Loucy (cell line): ENCODE results near the gene TIMM23.
A peak's percentile ranks its signal among the peaks of the same experiment; 100 is the strongest.

Experiments
- H2AFZ ChIP-seq: fragments of 200-600 bp; sonication (generic); 2 replicates; pipeline ENCODE4 v1.6.0; 2016; ENCODE audit warnings: antibody characterized with exemption, mild to moderate bottlenecking, low read length, moderate library complexity
- H3F3A ChIP-seq: fragments of 200-600 bp; 2 replicates; pipeline ENCODE4 v1.6.0; 2016; ENCODE audit warnings: antibody characterized with exemption, low read depth, mild to moderate bottlenecking
- H3K27me3 ChIP-seq: fragments of 200-600 bp; sonication (generic); 2 replicates; pipeline ENCODE4 v1.6.1; 2014; ENCODE audit warnings: low read length, mild to moderate bottlenecking; ENCODE audit not compliant: insufficient read depth, poor library complexity, severe bottlenecking
- H3K36me3 ChIP-seq: fragments of 200-600 bp; sonication (generic); 2 replicates; pipeline ENCODE4 v1.6.1; 2016; ENCODE audit warnings: low read length; ENCODE audit not compliant: insufficient read depth
- H3K4me1 ChIP-seq: fragments of 200-600 bp; sonication (generic); 2 replicates; pipeline ENCODE4 v1.5.1; 2014; ENCODE audit warnings: low read length, mild to moderate bottlenecking; ENCODE audit not compliant: insufficient read depth, poor library complexity, severe bottlenecking
- H3K4me2 ChIP-seq: fragments of 200-600 bp; sonication (generic); 2 replicates; pipeline ENCODE4 v1.6.0; 2014; ENCODE audit warnings: antibody characterized with exemption, low read length, low read depth, mild to moderate bottlenecking; ENCODE audit not compliant: poor library complexity, severe bottlenecking
- H3K4me3 ChIP-seq: fragments of 200-600 bp; sonication (generic); 2 replicates; pipeline ENCODE4 v1.5.1; 2014; ENCODE audit warnings: low read length, mild to moderate bottlenecking, mixed read lengths; ENCODE audit not compliant: poor library complexity, severe bottlenecking
- H3K79me2 ChIP-seq: fragments of 200-600 bp; sonication (generic); 2 replicates; pipeline ENCODE4 v1.6.1; 2014; ENCODE audit warnings: low read length; ENCODE audit not compliant: insufficient read depth
- H3K9ac ChIP-seq: fragments of 200-600 bp; sonication (generic); 2 replicates; pipeline ENCODE4 v1.6.0; 2014; ENCODE audit warnings: mild to moderate bottlenecking, low read depth, low read length, moderate library complexity; ENCODE audit not compliant: poor library complexity, severe bottlenecking
- H3K9me2 ChIP-seq: fragments of 200-600 bp; sonication (generic); replicated peaks from 2 replicates; pipeline ENCODE4 v1.6.1; 2016; ENCODE audit warnings: low read depth, low read length, mixed read lengths
- H3K9me3 ChIP-seq: fragments of 200-600 bp; sonication (generic); 2 replicates; pipeline ENCODE4 v1.6.1; 2014; ENCODE audit warnings: mild to moderate bottlenecking, antibody characterized with exemption, low read length, low read depth; ENCODE audit not compliant: insufficient read depth
- H4K20me1 ChIP-seq: fragments of 200-600 bp; sonication (generic); 2 replicates; pipeline ENCODE4 v1.6.0; 2014; ENCODE audit warnings: antibody characterized with exemption, low read length, mild to moderate bottlenecking; ENCODE audit not compliant: insufficient read depth, poor library complexity, severe bottlenecking
- EZH2phosphoT487 ChIP-seq: fragments of 200-600 bp; IDR thresholded peaks from 2 replicates; pipeline ENCODE4 v1.6.1; 2018; ENCODE audit warnings: antibody characterized with exemption, mild to moderate bottlenecking, moderate library complexity, borderline replicate concordance
- TF ChIP-seq, protein P1 (sequence below): fragments of 200-600 bp; sonication (generic); conservative IDR thresholded peaks from 2 replicates; pipeline ENCODE4 v1.5.1; 2014; ENCODE audit warnings: mild to moderate bottlenecking, antibody characterized with exemption, low read length

TIMM23 gene

GRCh38 chr10:46033602-46034011 lies 61.3 kb downstream of the TIMM23 start:
- Histone ChIP-seq H3K4me3 (no peak overlapping the region), H2AFZ (peak overlapping the region; percentile 85), H3K9me2 (no peaks in the 10 kb centered on the region), H3K4me2 (peak overlapping the region; percentile 22), H3K36me3 (no peaks in the 10 kb centered on the region), H4K20me1 (peaks cover 14% of the 10 kb centered on the region), H3K9me3 (no peaks in the 10 kb centered on the region), H3K4me1 (peaks cover 18% of the 10 kb centered on the region), H3F3A (no peaks in the 10 kb centered on the region), H3K27me3 (no peaks in the 10 kb centered on the region), H3K9ac (peak overlapping the region; percentile 45), H3K79me2 (peaks cover 18% of the 10 kb centered on the region)
- TF ChIP-seq, protein P1, sequence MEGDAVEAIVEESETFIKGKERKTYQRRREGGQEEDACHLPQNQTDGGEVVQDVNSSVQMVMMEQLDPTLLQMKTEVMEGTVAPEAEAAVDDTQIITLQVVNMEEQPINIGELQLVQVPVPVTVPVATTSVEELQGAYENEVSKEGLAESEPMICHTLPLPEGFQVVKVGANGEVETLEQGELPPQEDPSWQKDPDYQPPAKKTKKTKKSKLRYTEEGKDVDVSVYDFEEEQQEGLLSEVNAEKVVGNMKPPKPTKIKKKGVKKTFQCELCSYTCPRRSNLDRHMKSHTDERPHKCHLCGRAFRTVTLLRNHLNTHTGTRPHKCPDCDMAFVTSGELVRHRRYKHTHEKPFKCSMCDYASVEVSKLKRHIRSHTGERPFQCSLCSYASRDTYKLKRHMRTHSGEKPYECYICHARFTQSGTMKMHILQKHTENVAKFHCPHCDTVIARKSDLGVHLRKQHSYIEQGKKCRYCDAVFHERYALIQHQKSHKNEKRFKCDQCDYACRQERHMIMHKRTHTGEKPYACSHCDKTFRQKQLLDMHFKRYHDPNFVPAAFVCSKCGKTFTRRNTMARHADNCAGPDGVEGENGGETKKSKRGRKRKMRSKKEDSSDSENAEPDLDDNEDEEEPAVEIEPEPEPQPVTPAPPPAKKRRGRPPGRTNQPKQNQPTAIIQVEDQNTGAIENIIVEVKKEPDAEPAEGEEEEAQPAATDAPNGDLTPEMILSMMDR: no peak
- TF ChIP-seq EZH2phosphoT487: no peak

GRCh38 chr10:46035923-46036849 lies 63.9 kb downstream of the TIMM23 start:
- no peaks in the 10 kb centered on the region for H3K27me3 ChIP-seq
- no peaks in the 10 kb centered on the region for H3F3A ChIP-seq
- TF ChIP-seq, protein P1: peak; percentile 46
- TF ChIP-seq EZH2phosphoT487: no peak
- H3K9me2 ChIP-seq: no peaks in the 10 kb centered on the region
- no peak overlapping the region for H3K9ac ChIP-seq
- H3K4me3 ChIP-seq: no peak overlapping the region
- H3K36me3 ChIP-seq: no peaks in the 10 kb centered on the region
- no peaks in the 10 kb centered on the region for H4K20me1 ChIP-seq
- H2AFZ ChIP-seq: no peak overlapping the region
- H3K79me2 ChIP-seq: no peaks in the 10 kb centered on the region
- no peak overlapping the region for H3K4me2 ChIP-seq
- peaks cover 7% of the 10 kb centered on the region for H3K4me1 ChIP-seq
- no peaks in the 10 kb centered on the region for H3K9me3 ChIP-seq

DNA sequence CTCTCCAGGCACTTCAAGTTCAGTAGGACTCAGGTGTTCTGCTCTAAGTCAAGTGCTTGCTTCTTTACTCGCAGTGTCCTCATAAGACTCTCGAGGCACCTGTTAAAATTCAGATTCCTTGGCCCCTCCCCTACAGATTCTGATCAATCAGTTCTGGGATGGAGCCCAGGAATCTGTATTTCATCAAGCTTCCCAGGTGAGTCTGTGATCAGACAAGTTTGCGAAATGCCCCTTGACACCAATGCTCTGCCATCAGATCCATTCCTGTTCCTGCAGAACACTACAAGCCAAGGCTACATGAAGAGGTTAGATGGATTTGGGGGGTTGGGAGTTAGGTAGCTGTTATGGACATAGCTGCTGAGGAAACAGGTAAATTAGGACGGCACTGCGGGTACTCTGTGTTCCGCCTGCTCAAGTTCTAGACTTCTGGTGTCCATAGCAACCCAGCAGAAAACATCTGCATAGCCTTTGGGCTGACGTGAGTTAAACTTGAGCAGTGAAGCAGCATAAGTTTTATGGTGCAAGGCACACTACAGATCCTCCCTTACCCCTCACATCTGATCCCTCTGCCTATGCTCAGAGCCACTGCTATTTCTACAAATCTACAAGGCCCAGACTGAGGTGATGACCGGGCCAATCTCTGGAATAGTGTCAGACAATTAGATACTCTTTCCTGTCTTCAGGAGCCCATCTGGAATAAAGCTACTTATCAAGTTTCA lies 65.0 kb downstream of the TIMM23 start:
- no peak overlapping the region for H3K9ac ChIP-seq
- H3K4me3 ChIP-seq: no peak overlapping the region
- H3K36me3 ChIP-seq: no peaks in the 10 kb centered on the region
- no peak overlapping the region for H3K4me2 ChIP-seq
- no peak overlapping the region for H2AFZ ChIP-seq
- no peaks in the 10 kb centered on the region for H3F3A ChIP-seq
- H4K20me1 ChIP-seq: no peaks in the 10 kb centered on the region
- TF ChIP-seq, protein P1: no peak
- no peak for TF ChIP-seq EZH2phosphoT487
- H3K9me3 ChIP-seq: no peaks in the 10 kb centered on the region
- no peaks in the 10 kb centered on the region for H3K27me3 ChIP-seq
- no peaks in the 10 kb centered on the region for H3K79me2 ChIP-seq
- H3K4me1 ChIP-seq: peaks cover 7% of the 10 kb centered on the region
- no peaks in the 10 kb centered on the region for H3K9me2 ChIP-seq
